HG03469 (cell line): Measurements from ENCODE around the gene TGFBR2.
"Not testable (repeated sequence)": the region's sequence is repeated elsewhere in the genome, so short reads cannot be mapped to it uniquely, and the experiment has no call there.

Experiments
- ATAC-seq: cut with Tn5 transposase; IDR thresholded peaks from one replicate; pipeline ENCODE4 v1.9.1; 2021; ENCODE audit warnings: mild to moderate bottlenecking, moderate library complexity, moderate number of reproducible peaks; ENCODE audit not compliant: unreplicated experiment

The TGFBR2 gene

DNA sequence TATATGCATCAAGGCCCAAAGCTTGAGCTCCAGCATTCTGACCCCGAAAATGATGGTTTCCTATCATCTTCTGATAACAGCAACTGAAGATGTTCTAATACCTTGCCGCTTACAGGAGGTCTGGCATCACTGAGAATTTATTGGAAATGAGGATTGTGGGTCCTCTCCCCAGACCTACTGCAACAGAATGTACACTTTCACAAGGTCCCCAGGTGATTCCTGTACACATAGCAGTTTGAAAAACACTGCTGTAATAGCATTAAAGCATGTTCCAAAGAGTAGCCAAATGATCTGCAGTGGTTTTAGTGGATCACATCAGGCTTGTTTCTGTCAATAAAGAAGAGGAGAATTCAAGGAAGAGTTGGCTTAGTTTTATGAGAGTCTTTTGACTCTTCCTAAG is 11.3 kb downstream of the TGFBR2 start:
- ATAC-seq, result no peak

DNA sequence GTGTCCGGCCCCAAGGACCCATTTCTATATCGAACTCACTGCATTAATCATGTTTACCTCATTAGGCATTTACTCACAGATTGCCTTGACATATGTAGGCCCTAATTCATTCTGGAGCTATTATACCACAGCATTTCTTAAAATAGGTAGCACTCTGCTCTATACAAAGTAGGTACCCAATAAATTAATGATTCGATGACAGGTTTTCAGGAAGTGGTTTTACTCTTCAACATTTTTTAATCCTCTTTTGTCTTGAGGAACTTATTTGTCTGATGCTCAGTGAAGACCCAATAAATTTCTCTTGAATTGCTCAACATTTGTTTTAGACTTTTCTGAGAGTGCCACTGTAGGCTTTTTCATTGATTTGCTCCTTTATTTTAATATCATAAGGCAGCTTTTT is 12.1 kb downstream of the TGFBR2 start:
- no peak for ATAC-seq

DNA sequence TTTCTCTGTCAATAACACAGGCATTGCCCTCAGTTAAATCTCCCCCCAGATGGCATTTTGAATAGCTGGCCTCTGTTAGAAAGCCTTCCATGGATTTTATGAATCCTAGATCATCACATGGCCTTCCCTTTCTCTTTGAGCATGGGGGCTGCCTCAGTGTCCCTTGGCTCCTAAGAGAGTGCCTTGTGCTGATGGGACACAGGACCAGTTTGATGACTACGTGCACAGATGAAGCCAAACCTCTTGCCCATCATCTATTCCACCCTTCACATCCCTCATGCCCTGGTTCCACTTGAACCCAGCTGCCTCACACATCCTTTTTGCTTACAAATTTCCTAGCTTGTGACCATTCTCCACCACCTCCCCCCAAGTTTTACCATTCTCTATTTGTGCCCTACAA is 12.9 kb downstream of the TGFBR2 start:
- ATAC-seq, result no peak

DNA sequence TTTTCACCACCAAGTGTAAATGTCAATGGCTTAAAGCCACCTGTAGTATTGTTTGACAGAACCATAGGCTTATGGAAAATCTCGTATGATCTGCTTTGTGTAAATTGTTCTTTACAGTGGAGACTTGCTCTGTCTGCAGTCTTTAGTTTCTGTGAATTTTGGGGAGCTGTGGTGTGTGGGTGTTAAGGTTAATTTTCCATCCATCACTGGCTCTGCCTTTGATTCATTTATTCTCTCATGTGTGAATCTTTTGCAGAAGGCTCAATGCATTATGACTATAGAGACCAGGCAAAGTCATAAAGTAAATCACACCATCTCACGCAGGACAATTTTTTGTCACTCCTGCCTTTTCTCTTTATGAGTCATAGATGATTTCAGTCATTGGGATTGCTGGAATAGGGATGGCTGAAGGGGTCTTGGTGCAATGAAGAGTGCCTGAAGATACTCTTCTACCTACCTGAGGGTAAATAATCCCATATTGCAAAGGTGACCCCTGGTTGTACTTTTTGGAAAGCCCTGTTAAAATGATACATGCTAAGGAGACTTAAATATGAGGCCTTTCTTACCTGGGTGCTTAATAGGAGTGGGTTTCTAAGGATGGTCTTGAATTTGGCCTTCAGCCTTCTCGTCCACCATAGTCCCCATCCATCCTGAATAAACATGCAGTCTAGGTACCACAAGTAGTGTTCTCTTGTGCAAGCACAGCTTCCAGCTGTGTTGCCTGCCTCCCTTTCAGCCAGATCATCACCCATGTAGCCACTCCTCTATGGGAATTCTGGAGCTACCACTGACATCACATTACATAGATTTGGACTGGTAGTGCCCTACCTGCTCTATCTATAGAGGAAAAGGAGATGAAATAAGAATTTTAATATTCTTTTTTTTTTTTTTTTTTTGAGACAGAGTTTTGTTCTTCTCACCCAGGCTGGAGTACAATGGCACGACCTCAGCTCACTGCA is 14.3 kb downstream of the TGFBR2 start:
- no peak for ATAC-seq

DNA sequence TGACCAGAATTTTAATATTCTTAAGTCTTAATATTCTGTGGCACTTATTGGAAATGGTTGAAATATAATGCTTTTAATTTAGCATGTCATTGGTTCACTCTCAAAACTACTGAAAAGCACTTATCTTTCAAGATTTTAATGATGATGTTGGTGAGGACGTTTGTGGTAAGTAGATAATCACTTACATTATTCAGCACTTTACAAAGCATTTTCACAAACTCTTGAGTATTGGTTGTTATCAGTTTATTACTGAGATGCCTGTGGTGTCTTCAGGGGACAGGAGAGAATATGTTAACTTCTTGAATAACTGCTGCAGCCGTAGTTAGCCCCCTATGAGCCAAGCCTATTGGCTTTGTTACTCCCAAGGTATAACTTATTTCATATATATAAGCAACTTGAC is 15.2 kb downstream of the TGFBR2 start:
- ATAC-seq, result no peak

DNA sequence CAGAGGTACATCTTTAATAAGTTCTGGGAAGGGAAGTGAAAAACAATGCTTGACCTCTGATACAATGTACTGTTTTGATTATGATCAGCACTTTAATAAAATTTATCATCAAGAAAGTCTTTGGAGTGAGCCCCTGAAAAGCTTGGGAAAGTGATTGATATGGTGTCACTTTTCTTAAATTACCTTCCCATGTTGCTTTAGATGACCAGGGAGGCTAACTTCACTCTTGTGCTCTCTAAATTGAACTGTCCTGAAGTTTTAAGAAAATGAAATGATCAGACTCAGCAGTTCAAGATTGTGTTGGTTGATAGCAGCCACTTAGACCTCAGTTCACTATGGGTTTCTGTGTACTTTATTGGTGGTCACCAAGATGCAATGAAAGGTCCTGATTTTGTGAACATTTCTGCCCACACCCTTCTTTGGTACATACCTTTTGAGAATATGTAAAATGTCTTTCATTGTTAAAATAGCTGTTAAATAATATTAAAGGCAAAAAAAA is 15.7 kb downstream of the TGFBR2 start:
- ATAC-seq, result no peak

DNA sequence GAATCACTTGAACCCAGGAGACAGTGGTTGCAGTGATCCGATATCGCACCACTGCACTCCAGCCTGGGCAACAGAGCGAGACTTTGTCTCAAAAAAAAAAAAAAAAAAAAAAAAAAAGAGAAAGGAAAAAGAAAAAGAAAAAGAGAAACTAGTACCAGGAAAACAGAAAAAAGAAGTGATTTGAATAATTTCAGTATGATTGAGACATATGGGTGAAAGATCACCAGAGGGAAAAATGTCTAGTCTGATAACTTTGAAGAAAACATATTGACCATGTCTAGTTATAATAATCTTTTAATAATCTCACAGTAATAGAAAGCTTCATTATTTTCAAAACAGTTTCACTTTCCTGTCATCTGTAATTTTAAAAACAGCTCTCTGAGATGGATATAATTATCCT is 16.4 kb downstream of the TGFBR2 start:
- no peak for ATAC-seq

DNA sequence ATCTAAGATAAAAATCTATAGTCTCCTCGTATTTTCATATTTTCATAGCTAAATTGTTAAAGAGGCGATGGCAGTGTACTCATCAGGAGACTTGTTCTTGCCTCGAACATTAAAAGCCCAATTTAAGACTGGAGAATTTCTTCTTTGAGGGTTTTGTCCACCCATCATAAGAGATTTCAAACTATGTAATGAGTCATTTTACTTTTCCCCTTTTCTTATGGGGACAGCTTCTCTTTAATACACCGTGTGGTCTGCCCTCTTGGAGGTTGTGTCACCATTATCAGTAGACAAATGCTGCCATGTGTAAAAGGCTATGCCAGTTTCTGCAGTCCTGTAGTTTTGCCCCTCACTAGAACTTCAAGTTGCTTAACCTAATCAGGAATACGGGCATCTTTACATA is 16.9 kb downstream of the TGFBR2 start:
- no peak for ATAC-seq

DNA sequence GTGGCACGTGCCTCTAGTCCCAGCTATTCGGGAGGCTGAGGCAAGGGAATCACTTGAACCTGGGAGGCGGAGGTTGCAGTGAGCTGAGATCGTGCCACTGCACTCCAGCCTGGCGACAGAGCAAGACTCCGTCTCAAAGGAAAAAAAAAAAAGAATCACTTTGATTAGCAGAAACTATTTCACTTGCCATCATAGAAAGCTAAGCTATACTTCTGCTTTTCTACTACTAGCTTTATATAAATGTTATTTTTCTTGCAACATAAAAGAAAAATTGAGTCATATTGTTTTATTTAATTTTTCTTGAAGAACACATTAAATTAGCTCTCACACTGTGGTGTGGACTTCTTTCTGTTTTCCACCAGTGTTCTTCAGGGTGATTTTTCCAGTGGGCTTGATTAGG is 18.1 kb downstream of the TGFBR2 start:
- ATAC-seq, result not testable (repeated sequence)

DNA sequence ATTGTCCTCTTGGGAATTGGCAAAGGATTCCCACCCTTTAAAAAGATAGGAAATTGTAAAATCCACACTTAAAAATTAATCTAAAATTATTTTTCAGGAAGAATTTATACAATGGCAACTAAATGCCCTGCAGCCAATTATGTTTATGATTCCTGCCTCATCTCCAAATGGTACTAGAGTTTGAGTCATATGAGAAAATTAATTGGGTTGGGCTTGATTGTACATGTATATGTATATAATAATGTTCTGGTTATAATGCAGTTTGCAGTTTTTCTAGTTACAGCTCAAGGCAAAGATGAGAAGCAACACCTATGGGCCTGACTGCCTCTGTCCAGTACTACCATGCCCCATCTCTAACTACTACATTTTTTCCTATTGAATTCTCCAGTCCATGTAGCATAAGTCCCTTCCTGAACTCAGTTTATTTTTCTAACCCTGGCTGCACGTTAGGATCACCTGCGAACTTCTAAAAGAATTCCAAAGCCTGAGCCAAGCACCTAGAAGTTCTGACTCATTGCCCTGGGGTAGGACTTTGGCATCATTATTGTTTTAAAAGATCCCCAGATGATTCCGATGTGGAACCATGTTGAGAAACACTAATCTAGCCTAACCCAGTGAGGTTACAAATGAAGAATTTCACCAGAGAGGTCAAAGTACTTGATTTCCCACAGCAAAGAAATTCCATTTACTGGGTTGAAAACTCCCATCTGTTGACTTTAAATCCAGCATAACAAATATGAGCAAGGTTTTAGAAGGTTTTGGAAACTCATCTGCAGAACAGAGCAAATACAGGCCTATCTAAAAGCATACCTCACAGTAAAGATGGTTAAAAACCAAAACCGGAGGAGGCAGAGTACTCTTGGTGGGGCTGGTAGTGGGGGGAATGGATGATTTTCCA is 19.4 kb downstream of the TGFBR2 start:
- ATAC-seq, result no peak

DNA sequence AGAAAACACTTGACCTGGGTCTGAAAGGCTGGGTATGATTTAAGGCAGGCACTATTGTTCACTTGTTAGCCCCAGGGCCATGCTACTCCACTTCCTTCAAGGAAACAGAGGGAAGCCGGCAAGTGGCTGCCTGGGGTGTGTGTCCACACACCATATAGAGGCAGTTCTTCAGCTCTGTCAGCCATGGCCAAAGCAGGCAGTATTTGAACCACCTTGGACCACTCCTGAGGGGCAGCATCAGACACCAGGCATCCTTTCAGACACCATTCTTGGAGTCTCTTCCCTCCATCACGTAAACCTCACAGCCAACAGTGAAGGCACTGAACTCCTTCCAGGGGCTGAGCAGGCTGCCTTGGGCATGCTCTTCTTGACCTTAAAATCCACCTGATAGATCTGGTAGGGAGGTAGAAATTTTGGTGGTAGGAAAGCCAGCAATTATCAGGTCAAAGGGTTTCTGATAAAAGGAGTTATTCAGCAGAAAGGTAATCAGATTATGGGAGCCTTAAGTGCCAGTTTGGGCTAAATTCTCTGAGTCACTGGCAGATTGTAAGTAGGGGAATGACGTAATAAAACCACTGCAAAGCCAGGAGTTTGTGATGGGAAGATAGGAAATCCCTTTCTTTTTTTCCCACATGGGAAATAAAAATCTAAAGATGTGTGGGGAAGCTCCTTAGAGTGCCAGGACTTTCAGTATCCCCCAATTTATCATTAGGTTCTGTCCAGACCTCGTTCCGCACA is 20.2 kb downstream of the TGFBR2 start:
- no peak for ATAC-seq

DNA sequence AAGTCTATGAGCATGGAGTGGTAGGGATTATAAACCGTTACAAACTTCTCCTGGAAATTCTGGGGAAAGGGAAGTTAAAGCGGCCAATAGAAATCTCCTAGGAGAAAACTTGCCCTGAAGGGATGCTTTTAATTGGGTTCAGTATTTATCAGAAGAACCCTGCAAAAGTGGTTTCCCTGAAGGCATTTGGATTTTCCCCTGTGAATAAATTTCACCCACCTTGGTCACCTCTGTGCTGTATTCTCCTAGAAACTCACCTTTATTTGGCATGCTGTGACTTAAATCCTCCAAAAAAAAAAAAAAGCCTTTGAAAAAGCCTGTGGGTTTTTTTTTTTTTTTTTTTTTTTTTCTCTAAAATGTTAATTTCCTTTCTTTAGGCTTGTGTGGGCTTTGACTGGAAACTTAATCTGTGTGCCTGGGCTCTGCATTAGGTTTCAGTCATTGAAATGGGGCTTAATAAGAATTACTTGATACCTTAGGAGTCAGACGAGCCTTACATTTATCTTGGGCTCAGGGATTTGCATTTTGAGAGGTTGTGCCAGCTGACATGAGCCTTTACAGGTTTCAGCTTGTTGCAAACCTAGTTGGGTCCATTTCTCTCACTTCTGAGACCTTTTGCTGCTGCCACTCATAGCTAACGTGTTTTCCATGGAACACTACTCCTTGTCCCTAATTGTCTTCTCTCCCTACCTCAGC is 22.0 kb downstream of the TGFBR2 start:
- no peak for ATAC-seq

DNA sequence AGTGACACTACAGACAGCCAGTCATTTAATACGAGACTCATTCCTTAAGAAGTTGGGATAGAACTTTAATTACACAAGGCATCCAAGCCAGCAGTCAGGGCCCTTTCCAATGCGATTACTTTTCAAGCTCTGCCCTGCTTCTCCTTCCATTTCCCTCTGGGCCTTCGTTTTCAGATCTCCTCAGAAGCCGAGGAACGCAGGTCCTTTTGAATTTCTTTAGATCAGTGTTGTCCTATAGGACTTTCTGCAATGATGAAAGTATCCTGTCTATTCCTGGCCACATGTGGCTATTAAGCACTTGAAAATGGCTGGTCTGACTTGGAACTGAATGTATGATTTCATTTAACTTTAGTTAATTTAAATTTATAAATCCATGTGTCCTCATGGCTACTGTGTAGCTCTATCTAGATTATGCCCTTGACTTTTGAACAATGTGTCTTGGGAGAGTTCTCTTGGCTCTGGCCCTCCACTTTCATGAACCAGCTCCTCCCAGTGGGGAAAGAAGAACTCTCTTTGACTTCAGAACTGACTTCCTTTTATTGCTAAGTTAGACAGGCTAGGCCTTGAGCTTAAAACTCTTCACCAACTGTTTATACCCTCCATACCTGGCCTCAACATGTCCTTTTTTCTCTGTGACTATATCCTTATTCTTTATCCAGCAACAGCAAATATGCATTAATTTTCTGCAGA is 22.6 kb downstream of the TGFBR2 start:
- ATAC-seq, result no peak

DNA sequence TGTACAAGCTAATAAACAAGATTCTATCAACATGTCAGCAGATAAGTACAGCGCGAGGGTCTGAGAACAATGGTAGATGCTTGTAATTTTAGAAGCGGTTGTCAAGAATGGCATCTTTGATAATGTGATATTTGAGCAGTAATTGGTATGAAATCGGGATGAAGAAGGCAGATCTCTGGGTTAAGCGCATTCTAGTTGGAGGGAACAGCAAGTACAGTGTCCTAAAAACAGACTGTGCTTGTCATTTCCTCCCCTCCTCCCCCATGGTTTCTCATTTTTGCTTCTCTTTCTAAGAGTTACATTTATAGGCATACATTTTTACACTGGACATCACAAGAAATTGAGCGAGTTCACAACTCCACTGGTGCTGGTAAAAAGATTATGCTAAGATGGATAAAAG is 23.3 kb downstream of the TGFBR2 start:
- ATAC-seq, result no peak

DNA sequence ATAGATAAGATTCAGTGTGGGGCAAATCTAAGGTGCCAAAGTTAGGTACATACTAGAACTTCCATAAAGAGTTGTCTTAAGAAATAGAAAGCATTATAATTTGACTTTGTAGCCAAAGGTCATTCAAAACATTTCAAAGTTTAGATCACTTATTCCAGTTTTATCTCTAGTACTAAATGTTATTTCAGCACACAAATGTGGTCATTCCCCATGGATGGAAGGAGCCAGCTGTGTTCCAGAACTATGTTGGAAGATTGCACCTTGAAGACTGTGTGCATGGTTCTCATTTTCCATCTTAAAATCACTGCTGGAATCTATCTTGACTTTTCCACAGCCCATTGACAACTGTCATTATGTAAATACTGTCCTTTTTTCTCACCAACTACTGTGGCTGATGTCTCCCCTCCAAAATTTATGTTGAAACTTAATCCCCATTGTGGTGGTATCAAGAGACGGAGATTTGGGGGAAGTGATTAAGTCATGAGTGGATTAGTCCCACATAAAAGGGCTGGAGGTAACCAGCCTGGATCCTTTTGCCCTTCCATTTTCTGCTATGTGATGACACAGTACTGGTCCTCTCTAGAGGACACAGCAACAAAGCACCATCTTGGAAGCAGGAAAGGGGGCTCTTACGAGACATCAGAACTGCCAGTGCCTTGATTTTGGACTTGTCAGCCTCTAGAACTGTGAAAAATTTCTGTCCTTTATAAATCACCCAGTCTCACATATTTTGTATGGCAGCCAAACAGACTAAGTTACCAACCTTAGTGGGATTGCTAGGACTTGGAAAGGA is 24.0 kb downstream of the TGFBR2 start:
- ATAC-seq, result no peak

DNA sequence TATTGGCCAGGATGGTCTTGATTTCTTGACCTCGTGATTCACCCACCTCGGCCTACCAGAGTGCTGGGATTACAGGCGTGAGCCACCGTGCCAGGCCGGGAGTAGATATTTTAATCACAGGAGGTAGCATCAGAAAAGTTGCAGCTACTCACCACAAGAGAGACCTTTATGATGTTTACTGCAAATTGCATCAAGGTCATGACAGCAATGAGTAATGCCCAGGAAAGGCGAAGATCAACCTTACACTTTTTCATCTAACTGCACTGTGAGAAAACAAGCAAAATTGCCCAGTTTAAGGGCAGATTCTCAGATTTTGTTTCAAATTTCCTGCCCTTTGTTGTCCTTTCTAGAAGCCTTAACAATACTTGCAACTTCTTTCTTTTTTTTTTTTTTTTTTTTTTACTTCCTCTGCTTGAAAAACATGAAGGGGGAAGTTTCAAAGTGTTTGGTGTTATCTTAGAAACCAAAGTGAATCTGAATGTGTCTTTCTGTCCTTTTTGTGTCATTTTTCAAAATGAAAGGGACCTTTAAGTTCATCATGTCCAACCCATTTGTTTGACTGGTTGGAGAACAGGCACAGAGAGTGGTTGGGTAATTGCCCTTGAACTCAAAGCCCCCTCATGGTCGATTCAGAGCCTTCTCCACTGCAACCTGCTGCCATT is 25.0 kb downstream of the TGFBR2 start:
- ATAC-seq, result peak; percentile 47

DNA sequence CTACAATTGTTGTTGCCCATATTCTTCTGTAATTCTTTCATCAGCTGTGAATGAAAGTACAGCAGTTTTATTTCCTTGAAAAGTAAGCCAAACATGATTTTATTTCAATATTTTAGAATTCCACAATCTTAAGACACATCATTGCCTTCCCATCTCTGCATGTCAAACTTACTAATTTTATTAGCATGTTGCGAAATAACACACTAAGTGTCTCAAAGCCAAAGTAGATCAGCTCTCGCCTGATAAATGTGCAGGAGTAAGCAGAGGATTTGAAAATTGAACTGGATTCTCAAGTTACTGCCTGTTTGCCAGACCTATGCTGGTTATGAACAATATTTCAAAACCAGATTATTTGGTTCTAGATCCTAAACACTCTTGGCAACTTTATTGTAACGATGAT is 25.7 kb downstream of the TGFBR2 start:
- no peak for ATAC-seq

DNA sequence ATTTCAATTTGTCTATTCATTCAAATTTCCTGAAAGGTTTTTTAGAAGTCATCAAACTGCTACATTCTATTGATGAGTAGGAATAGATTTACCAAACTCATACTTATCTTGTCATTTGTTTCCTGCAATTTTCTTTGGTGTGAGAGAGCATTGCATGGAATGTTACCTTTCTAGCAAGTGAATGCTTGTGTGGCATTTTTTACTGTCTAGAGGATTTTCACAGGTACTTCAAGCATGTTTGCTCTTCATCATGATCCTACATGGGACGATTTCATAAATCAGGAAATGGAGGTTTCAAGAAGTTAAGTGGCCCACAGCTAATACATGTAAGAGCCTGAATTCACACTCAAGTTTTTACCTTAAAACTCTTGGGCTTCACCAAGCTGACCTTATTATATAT is 26.1 kb downstream of the TGFBR2 start:
- ATAC-seq, result no peak
